ENCODE data around the gene SASH1. TPM values are rescaled to one million over a fixed set of nuclear protein-coding genes. Genes with fewer than 3 reads are reported as not detected.

The SASH1 gene
- total RNA-seq, 1 donor from 2014 or later: 15.5 TPM

GRCh38 chr6:148382861-148383260 is 40.2 kb downstream of the SASH1 start:
- H3K4me1 ChIP-seq (ENCODE audit: insufficient read depth, low read length): no peaks in the 10 kb centered on the region
- no peak for FAIRE-seq
- no peak overlapping the region for H2AFZ ChIP-seq (ENCODE audit: low read depth, low read length)
- no peak overlapping the region for H3K4me2 ChIP-seq (ENCODE audit: low read length)
- no peak overlapping the region for H3K27ac ChIP-seq (ENCODE audit: low read depth, low read length)
- no peaks in the 10 kb centered on the region for H3K27me3 Mint-ChIP-seq (ENCODE audit: low read depth, unreplicated experiment)
- no peaks in the 10 kb centered on the region for H3K27me3 ChIP-seq (ENCODE audit: insufficient read depth, low read length)
- no peaks in the 10 kb centered on the region for H3K9me3 Mint-ChIP-seq (ENCODE audit: unreplicated experiment)
- no peaks in the 10 kb centered on the region for H3K36me3 ChIP-seq (ENCODE audit: insufficient read depth, low read length)
- no peak for DNase-seq (ENCODE audit: low read depth)
- no peak overlapping the region for H3K4me3 ChIP-seq (ENCODE audit: insufficient read depth, low read depth, low read length)
- H3K4me1 Mint-ChIP-seq (ENCODE audit: low read depth, unreplicated experiment): peaks cover 2% of the 10 kb centered on the region
- H3K4me3 Mint-ChIP-seq (ENCODE audit: unreplicated experiment): no peak overlapping the region
- no peak overlapping the region for H3K9ac ChIP-seq (ENCODE audit: low read length)
- H3K36me3 Mint-ChIP-seq (ENCODE audit: low read depth, unreplicated experiment): no peaks in the 10 kb centered on the region
- H3K9me3 ChIP-seq (ENCODE audit: insufficient read depth, low read depth, low read length): no peaks in the 10 kb centered on the region
- peaks cover 3% of the 10 kb centered on the region for H3K79me2 ChIP-seq (ENCODE audit: insufficient read depth, low read length)
- no peak overlapping the region for H3K27ac Mint-ChIP-seq (ENCODE audit: unreplicated experiment)
- H4K20me1 ChIP-seq (ENCODE audit: insufficient read depth, low read length): no peaks in the 10 kb centered on the region
- TF ChIP-seq EZH2 (IDR thresholded peaks at IDR 0.05; ENCODE audit: insufficient read depth, low read length) (no peak), CTCF (IDR thresholded peaks at IDR 0.05; ENCODE audit: insufficient read depth, low read depth, low read length) (no peak)

DNA sequence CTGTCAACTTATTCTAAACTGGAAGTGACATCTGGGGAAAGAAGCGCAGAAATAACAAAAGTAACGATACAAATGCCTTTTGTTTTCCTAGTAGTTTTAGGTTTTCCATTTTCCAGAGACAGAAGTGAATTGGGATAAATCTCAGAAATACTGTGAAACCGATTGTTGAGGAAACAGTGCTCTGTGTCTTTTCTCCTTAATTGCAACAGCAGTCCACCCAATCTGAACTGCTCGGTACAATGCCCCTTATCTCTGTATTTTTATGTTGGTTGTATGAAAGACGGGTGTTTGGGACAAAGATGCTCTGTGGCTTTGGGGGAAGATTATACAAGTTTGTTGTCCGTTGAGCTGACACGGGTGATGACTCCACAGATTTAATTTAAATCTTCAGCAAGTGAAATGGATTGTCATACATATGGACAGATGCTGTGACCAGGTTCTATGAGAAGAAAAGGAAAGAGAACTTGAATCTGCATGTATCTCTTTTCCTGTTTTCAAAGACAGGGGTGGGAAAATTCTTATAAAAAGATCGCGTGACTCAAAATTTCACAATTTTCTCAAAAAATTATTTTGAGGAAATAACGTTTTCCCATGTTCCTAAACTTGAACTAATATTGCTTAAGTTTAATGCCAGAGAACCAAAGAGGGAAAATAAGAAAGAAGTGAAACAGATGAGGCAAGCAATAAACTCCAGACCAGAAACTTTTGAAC is 41.2 kb downstream of the SASH1 start:
- no peaks in the 10 kb centered on the region for H3K4me1 ChIP-seq (ENCODE audit: insufficient read depth, low read length)
- H3K27me3 ChIP-seq (ENCODE audit: insufficient read depth, low read length): no peaks in the 10 kb centered on the region
- H3K4me3 Mint-ChIP-seq (ENCODE audit: unreplicated experiment): no peak overlapping the region
- no peak overlapping the region for H3K4me2 ChIP-seq (ENCODE audit: low read length)
- H3K27me3 Mint-ChIP-seq (ENCODE audit: low read depth, unreplicated experiment): no peaks in the 10 kb centered on the region
- no peak overlapping the region for H3K27ac Mint-ChIP-seq (ENCODE audit: unreplicated experiment)
- TF ChIP-seq CTCF (IDR thresholded peaks at IDR 0.05; ENCODE audit: insufficient read depth, low read depth, low read length) (no peak), EZH2 (IDR thresholded peaks at IDR 0.05; ENCODE audit: insufficient read depth, low read length) (no peak)
- H3K79me2 ChIP-seq (ENCODE audit: insufficient read depth, low read length): peaks cover 3% of the 10 kb centered on the region
- H4K20me1 ChIP-seq (ENCODE audit: insufficient read depth, low read length): peaks cover 6% of the 10 kb centered on the region
- no peak for DNase-seq (ENCODE audit: low read depth)
- H3K9me3 ChIP-seq (ENCODE audit: insufficient read depth, low read depth, low read length): no peaks in the 10 kb centered on the region
- H3K4me3 ChIP-seq (ENCODE audit: insufficient read depth, low read depth, low read length): no peak overlapping the region
- peaks cover 2% of the 10 kb centered on the region for H3K4me1 Mint-ChIP-seq (ENCODE audit: low read depth, unreplicated experiment)
- H3K9me3 Mint-ChIP-seq (ENCODE audit: unreplicated experiment): no peaks in the 10 kb centered on the region
- H3K36me3 Mint-ChIP-seq (ENCODE audit: low read depth, unreplicated experiment): no peaks in the 10 kb centered on the region
- H3K36me3 ChIP-seq (ENCODE audit: insufficient read depth, low read length): no peaks in the 10 kb centered on the region
- FAIRE-seq: no peak
- no peak overlapping the region for H3K27ac ChIP-seq (ENCODE audit: low read depth, low read length)
- H2AFZ ChIP-seq (ENCODE audit: low read depth, low read length): no peak overlapping the region
- H3K9ac ChIP-seq (ENCODE audit: low read length): no peak overlapping the region

- H3K27ac ChIP-seq (ENCODE audit: low read depth, low read length): no peak overlapping the region
- Mint-ChIP-seq H3K36me3 (ENCODE audit: low read depth, unreplicated experiment) (no peaks in the 10 kb centered on the region), H3K4me1 (ENCODE audit: low read depth, unreplicated experiment) (no peaks in the 10 kb centered on the region), H3K9me3 (ENCODE audit: unreplicated experiment) (no peaks in the 10 kb centered on the region), H3K4me3 (ENCODE audit: unreplicated experiment) (no peak overlapping the region), H3K27me3 (ENCODE audit: low read depth, unreplicated experiment) (no peaks in the 10 kb centered on the region), H3K27ac (ENCODE audit: unreplicated experiment) (no peak overlapping the region)
- DNase-seq (ENCODE audit: low read depth): no peak
- H4K20me1 ChIP-seq (ENCODE audit: insufficient read depth, low read length): peaks cover 6% of the 10 kb centered on the region
- no peaks in the 10 kb centered on the region for H3K9me3 ChIP-seq (ENCODE audit: insufficient read depth, low read depth, low read length)
- no peak overlapping the region for H2AFZ ChIP-seq (ENCODE audit: low read depth, low read length)
- no peak for TF ChIP-seq CTCF (IDR thresholded peaks at IDR 0.05; ENCODE audit: insufficient read depth, low read depth, low read length)
- TF ChIP-seq EZH2 (IDR thresholded peaks at IDR 0.05; ENCODE audit: insufficient read depth, low read length): no peak
- peaks cover 7% of the 10 kb centered on the region for H3K79me2 ChIP-seq (ENCODE audit: insufficient read depth, low read length)
- H3K36me3 ChIP-seq (ENCODE audit: insufficient read depth, low read length): no peaks in the 10 kb centered on the region
- no peak overlapping the region for H3K4me2 ChIP-seq (ENCODE audit: low read length)
- no peaks in the 10 kb centered on the region for H3K27me3 ChIP-seq (ENCODE audit: insufficient read depth, low read length)
- no peak overlapping the region for H3K9ac ChIP-seq (ENCODE audit: low read length)
- FAIRE-seq: no peak
- no peak overlapping the region for H3K4me3 ChIP-seq (ENCODE audit: insufficient read depth, low read depth, low read length)
- no peaks in the 10 kb centered on the region for H3K4me1 ChIP-seq (ENCODE audit: insufficient read depth, low read length)
Observed at GRCh38 chr6:148385379-148385778, 42.7 kb downstream of the SASH1 start.

All from astrocyte (in vitro differentiated cells and primary cell).